GM18517 (cell line): Measurements from ENCODE around the gene TUBA4B.
A peak's percentile ranks its signal among the peaks of the same experiment; 100 is the strongest.
"Not testable (repeated sequence)": the region's sequence is repeated elsewhere in the genome, so short reads cannot be mapped to it uniquely, and the experiment has no call there.

Experiments used
- ATAC-seq: cut with Tn5 transposase; IDR thresholded peaks from one replicate; pipeline ENCODE4 v1.9.1; 2021; ENCODE audit warnings: mild to moderate bottlenecking, moderate library complexity; ENCODE audit not compliant: unreplicated experiment

The TUBA4B gene

GRCh38 chr2:219247678-219248642 lies 5.1 kb upstream of the TUBA4B start:
- no peak for ATAC-seq

GRCh38 chr2:219248845-219249202 lies 4.2 kb upstream of the TUBA4B start:
- no peak for ATAC-seq

DNA sequence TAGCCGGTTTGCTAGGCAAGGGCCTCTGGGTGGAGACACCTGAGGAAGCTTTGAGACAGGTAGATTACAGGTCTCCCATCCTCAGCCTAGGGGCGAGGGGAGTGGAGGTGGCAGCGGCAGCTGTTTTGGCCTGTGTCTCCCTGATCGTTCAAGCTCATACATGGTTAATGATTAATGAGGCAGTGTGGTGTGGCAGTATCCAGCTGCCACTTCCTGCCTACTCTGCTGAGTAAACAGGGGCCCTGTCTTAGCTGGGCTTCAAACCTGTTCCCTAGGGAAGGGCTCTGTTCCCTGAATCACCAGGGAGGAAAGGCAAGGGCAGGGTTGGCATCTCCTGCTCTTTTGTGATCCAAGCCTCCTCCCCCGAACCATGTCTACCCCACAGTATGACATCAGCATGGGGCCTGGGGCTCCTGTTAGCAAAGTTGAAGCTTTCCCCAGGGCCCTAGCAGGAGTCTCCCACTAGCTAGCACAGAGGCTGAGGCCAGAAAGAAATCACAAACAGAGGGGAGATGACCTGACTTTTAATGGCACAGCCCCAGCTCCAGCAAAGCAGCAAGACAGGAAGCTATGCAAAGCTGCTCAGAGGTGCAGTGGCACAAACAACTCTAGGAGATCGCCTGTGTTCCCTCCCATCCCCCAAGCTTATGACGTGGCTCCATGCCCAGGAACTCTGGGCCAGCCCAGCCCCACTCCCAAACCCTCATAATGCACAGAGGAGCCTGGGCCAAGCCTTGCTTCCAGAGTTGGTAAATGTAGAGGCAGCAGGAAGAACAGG lies 3.7 kb upstream of the TUBA4B start:
- peak; percentile 52 for ATAC-seq

GRCh38 chr2:219250049-219250781 lies 2.8 kb upstream of the TUBA4B start:
- ATAC-seq: no peak

DNA sequence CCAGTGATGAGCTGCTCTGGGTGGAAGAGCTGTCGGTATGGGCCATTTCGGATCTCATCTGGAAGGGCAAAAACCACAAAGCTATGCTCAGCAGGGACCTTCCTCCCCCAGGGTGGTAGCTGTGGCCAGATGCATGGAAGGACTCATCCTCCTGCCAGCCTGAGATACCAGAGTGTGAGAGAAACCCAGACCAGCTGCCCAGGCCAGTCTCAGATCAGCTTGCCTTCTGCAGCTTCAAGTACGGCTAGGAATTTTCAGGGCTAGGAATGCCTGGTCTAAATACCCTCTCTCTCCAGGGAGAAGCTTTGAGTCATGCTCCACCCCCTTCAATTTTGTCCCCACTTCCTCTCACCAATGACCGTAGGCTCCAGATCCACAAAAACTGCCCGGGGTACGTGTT lies 1.4 kb upstream of the TUBA4B start:
- no peak for ATAC-seq

GRCh38 chr2:219252084-219252483 lies 959 bp upstream of the TUBA4B start:
- no peak for ATAC-seq

DNA sequence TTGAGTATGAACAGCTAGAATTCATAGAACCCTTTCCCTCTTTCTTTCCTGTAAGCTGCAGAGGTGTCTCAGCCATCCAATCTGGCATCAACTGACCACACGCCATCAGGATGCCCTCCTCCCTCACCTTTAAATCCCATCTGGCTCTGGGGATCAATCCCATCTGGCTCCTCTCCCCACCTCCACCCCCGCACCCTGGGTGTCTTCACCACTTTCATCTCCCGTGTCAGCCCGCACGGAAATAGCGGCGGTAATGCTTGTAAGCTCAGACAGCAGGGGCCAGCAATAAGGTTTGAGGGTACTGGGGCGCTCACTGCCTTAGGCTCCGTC lies 508 bp upstream of the TUBA4B start:
- no peak for ATAC-seq

DNA sequence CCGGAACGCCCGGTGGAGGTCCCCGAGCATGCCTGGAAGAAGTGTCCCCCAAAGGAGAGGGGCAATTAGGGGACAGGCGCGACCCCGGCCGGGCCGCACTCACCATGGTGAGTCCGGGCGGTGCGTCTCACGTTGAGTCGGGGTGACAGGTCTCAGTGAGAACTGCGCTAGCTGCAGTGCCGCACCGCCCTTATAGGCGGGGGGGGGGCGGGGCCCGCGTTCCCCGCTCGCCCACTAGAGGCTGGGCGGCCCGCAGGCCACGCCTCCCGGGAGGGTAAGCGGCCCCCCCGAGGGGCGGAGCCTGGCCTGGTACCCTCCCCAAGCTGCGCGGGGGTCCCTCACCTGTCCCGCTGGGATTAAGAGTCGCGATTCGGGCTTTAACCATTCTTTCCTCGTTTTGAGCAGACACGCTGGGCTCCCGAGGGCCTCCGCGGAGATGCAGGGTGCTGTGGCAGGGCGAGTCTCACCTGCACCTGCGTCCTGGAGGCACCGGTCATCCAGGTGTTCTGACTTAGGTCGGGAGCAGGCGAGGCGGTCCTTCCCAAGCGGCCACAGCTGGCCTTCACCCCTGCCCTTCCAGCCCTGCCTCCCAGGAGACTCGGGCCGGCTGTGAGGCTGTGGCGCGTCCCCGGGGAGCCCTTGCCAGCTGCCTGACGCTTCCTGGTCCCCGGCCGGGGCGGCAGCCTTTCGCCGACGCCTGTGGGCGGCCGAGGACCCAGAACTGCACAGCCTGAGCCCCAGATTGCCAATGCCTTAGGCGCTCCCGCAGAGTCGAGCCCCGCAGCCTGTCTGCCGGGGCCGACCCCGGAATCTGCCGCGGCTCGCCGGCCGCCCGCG lies 928 bp downstream of the TUBA4B start, which contains the start of gene TUBA4A:
Gene TUBA4A, minus strand, starts transcription at position 166 of the 837 bp plus-strand sequence. Its CDS starts 60 bp downstream, at position 106.
- ATAC-seq: peak; percentile 29

GRCh38 chr2:219254590-219255201 lies 1.7 kb downstream of the TUBA4B start:
- peak; percentile 34 for ATAC-seq

DNA sequence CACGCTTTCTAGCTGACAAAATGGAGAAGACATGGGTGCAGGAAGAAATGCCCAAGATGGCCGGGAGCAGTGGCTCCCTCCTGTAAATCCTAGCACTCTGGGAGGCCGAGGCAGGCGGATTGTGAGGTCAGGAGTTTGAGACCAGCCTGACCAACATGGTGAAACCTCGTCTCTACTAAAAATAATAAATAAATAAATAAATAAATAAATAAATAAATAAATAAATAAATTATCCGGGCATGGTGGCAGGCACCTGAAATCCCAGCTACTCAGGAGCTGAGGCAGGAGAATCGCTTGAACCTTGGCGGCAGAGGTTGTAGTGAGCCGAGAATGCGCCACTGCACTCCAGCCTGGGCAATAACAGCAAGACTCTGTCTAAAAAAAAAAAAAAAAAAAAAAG lies 5.9 kb downstream of the TUBA4B start:
- not testable (repeated sequence) for ATAC-seq

DNA sequence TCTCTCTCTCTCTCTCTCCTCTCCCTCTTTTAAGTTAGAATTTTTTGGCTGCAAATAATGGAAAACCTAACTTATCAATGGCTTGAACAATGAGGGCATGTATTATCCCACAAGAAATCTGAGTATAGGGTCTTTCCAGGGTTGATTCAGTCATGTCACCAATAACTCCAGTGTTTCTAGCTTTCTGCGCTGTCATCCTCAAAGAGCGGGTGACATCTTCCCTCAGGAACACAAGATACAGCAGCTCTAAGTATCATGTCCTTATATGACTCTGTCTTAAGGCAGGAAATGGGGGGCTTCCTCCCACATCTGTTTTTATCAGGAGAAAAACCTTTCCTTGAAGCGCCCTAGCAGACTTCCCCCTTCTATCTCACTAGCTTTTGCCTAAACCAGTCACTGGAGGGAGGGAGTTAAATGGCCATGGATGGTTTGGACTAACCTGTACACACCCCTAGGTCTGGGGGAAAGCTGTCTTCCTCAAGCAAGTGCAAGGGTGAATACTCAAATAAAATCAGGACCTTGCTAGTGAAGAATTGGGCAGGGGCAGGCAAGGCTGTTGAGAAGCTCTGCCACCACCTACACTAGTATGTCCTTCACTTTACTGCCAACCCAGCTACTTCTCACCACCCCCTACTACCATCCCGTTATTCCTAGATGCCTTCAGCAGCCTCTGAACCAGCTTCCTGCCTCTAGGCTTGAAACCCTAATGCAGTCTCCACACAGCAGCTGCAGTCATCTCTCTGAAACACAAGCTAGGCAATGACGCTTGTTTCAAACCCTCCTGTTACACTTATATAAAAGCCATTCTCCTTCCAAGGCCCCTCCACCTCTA lies 8.2 kb downstream of the TUBA4B start:
- no peak for ATAC-seq

DNA sequence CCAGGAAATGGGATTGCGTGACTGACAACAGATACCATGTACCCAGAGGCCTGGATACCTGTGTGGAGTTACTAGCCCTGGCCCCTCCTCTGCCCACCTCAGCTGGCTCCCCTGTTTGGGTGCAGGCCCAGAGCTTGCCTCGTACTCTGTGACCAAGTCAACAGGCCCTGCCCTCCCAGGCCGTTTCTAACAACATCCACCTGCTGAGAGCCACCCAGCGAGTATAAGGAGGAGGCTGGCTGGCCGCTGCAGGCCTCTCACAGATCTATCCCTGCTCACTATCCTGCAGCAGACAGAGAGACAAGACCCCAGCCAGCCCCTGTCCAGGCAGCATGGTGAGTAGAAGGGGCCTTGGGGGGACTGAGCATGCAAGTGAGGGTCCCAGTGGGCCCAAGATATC lies 13.2 kb downstream of the TUBA4B start:
- no peak for ATAC-seq

GRCh38 chr2:219266886-219267285 lies 13.8 kb downstream of the TUBA4B start:
- no peak for ATAC-seq

DNA sequence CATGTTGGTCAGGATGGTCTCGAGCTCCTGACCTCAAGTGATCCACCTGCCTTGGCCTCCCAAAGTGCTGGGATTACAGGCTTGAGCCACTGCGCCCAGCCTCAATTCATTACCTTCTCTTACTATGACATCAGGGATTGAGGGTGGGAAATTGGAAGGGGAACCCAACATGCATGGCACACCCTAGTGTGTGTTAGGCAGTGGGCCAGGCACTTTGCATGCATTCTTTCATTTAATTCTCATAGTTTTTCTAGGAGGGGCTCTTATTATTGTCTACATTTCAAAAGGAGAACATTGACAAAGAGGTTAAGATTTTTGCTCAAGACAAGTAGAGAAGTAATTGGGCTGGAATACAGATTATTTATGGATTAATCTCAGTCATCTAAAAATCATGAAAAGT lies 15.3 kb downstream of the TUBA4B start:
- ATAC-seq: no peak

DNA sequence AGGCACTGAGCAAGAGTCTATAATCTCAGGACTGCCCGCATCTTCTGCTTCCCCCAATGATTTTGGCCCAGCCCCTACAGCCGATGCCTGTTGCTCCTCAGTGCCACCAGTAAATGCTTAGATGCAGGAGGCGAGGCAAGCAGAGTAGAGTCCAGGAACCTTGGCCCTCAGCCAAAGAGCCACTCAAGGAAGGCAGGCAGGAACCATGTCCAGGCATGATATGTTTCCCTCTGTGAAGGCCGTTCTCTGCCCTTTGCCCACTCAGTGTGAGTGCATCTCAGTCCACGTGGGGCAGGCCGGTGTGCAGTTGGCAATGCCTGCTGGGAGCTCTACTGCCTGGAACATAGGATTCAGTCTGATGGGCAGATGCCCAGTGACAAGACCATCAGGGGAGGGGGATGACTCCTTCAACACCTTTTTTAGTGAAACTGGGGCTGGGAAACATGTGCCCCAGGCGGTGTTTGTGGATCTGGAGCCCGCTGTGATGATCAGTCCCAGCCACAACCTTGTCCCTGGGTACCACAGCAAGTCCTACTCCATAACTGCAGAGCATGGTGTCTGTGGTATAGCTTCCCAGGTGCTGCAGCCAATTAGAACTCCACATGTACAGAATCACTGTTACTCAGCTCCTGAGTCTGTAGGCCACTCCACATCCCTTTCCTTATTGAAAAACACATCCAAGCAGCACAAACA lies 16.5 kb downstream of the TUBA4B start:
- no peak for ATAC-seq

DNA sequence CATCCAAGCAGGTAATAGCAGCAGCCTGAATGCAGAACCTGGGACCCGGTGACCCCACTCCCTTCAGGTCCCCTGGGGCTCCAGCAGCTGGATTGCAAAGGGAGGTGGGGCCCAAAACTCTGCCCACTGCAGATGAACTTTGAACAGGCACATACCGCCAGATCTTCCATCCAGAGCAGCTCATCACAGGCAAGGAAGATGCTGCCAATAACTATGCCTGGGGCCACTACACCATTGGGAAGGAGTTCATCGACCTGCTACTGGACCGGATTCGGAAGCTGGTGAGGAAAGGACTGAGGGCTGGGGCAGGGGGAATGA lies 17.0 kb downstream of the TUBA4B start:
- ATAC-seq: no peak

GRCh38 chr2:219271021-219271420 lies 18.0 kb downstream of the TUBA4B start:
- ATAC-seq: no peak

DNA sequence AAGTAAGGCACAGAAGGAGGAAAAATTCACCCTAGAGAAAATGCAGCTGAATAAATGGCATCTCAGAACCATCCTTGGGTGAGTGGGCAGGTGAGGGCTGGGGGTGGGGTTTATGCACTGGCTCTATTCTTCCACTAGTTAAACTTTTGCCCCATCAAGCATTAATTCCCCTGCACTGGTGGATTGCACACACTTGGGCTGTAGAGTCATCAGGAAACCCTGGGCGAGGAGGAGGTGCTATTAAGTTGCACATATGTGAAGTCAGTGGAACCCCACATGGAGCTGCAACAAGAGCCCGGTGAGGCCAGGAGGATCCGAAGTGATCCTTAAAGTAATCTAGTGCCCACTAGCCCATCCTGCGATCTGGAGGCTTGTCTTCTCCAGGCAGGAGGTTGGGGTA lies 19.3 kb downstream of the TUBA4B start:
- no peak for ATAC-seq

DNA sequence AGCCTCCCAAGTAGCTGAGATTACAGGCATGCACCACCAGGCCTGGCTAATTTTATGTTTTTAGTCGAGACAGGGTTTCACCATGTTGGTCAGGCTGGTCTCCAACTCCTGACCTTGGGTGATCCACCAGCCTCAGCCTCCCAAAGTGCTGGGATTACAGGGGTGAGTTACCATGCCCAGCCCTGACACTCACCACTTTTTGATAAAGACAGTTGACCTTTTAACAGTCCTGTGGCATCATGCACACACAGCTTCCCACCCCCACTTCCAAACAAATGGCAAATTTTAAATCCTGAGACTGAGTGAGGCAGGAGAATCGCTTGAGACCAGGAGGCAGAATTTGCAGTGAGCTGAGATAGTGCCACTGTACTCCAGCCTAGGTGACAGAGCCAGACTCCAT lies 20.0 kb downstream of the TUBA4B start:
- ATAC-seq: no peak
